Frontal cortex (tissue), 1 donor: ENCODE measurements around the gene HMGN4. TPM values are rescaled to one million over a fixed set of nuclear protein-coding genes. Genes with fewer than 3 reads are reported as not detected.

Experiments used
- small RNA-seq: library from RNA; depleted of rRNA; stranded (forward); fragments of <200 nt; gene quantifications from one replicate; pipeline ENCODE3, GENCODE V24; 2014
- total RNA-seq: library from RNA; depleted of rRNA; stranded (reverse); fragments of >200 nt; gene quantifications from one replicate; pipeline ENCODE4 v1.2.3, GENCODE V29; 2014

Gene HMGN4
- total RNA-seq, 1 donor from 2014 or later: 73.4 TPM

Small RNAs within 50 kb of the gene (small RNA-seq; reads per million reads assigned to genes)
- not detected for gene RNU6-502P

Other genes with a start within 250 kb of the HMGN4 start
- gene BTN3A2, start 173.2 kb upstream of the HMGN4 start, total RNA-seq: 2.0 TPM
- gene BTN2A2, start 155.3 kb upstream of the HMGN4 start, total RNA-seq: 2.4 TPM
- gene BTN3A1, start 136.1 kb upstream of the HMGN4 start, total RNA-seq: 19.6 TPM
- gene BTN3A3, start 97.9 kb upstream of the HMGN4 start, total RNA-seq: 1.2 TPM
- gene BTN2A1, start 80.4 kb upstream of the HMGN4 start, total RNA-seq: 10.2 TPM
- not detected for gene BTN1A1, start 38.1 kb upstream of the HMGN4 start, total RNA-seq
- 12.6 TPM for gene ABT1, start 58.6 kb downstream of the HMGN4 start, total RNA-seq
- 46.9 TPM for gene ZNF322, start 121.4 kb downstream of the HMGN4 start, total RNA-seq